K562 (cell line): Measurements from ENCODE around the gene KCNJ14. TPM values are rescaled to one million over a fixed set of nuclear protein-coding genes. Genes with fewer than 3 reads are reported as not detected.

Experiments used
- ARHGAP35 ChIP-seq: fragments of 450-650 bp; IDR thresholded peaks from 2 replicates; pipeline ENCODE4 v1.6.1; 2018; ENCODE audit not compliant: partially characterized antibody
- ARID4B ChIP-seq: sonication (generic); formaldehyde crosslinking; IDR thresholded peaks from 2 replicates; pipeline ENCODE4 v1.8.0; 2022; ENCODE audit warnings: mild to moderate bottlenecking, missing genetic modification reagents
- ATF6 ChIP-seq: sonication (generic); formaldehyde crosslinking; IDR thresholded peaks from 2 replicates; pipeline ENCODE4 v1.4.0; 2020; ENCODE audit warnings: mild to moderate bottlenecking, missing genetic modification reagents
- BRD4 ChIP-seq: fragments of 200-600 bp; sonication (generic); IDR thresholded peaks from 2 replicates; pipeline ENCODE4 v1.6.1; 2017; ENCODE audit warnings: inconsistent platforms
- ELF2 ChIP-seq: fragments of 250-450 bp; sonication (Bioruptor Pico); IDR thresholded peaks from 2 replicates; pipeline ENCODE4 v1.5.0; 2021; ENCODE audit warnings: mild to moderate bottlenecking
- EP400 ChIP-seq: fragments of 450-650 bp; IDR thresholded peaks from 2 replicates; pipeline ENCODE4 v1.6.1; 2017; ENCODE audit warnings: antibody characterized with exemption, mild to moderate bottlenecking, moderate library complexity
- FOXK2 ChIP-seq, 2 experiments: fragments of 450-650 bp; IDR thresholded peaks in 1 of 2; conservative IDR thresholded peaks in 1 of 2; 2 replicates each; pipeline ENCODE4 v1.6.1; 2016; ENCODE audit warnings: low read depth in 2 of 2, mild to moderate bottlenecking in 1 of 2
- GATAD2B ChIP-seq: fragments of 450-650 bp; IDR thresholded peaks from 2 replicates; pipeline ENCODE4 v1.6.1; 2017; ENCODE audit warnings: mild to moderate bottlenecking, borderline replicate concordance
- GTF2A2 ChIP-seq: IDR thresholded peaks from 2 replicates; pipeline ENCODE4 v1.6.1; 2016; ENCODE audit warnings: mild to moderate bottlenecking, missing genetic modification characterization, missing compliant biosample characterization
- KLF13 ChIP-seq: fragments of 450-650 bp; IDR thresholded peaks from 2 replicates; pipeline ENCODE4 v1.6.1; 2016; ENCODE audit warnings: missing genetic modification characterization, low read depth, mild to moderate bottlenecking, missing compliant biosample characterization, moderate library complexity, borderline replicate concordance
- PKNOX1 ChIP-seq: fragments of 450-650 bp; IDR thresholded peaks from 2 replicates; pipeline ENCODE4 v1.6.1; 2016
- POLR2B ChIP-seq: fragments of 450-650 bp; IDR thresholded peaks from 2 replicates; pipeline ENCODE4 v1.6.1; 2018; ENCODE audit warnings: low read depth; ENCODE audit not compliant: partially characterized antibody
- RBM22 ChIP-seq: fragments of 200-400 bp; formaldehyde crosslinking; IDR thresholded peaks from 2 replicates; pipeline ENCODE4 v1.6.1; 2018; ENCODE audit warnings: low read length, low read depth; ENCODE audit not compliant: poor library complexity, severe bottlenecking
- TRIM24 ChIP-seq, 2 experiments: fragments of 450-650 bp; IDR thresholded peaks; 2 replicates each; pipeline ENCODE4 v1.6.1; 2016
- ZEB2 ChIP-seq: fragments of 450-650 bp; IDR thresholded peaks from 2 replicates; pipeline ENCODE4 v1.6.1; 2016
- ZNF12 ChIP-seq: sonication (generic); formaldehyde crosslinking; IDR thresholded peaks from 2 replicates; pipeline ENCODE4 v1.4.0; 2020; ENCODE audit warnings: mild to moderate bottlenecking, missing genetic modification reagents
- ZNF239 ChIP-seq: fragments of 250-450 bp; sonication (Bioruptor Pico); IDR thresholded peaks from 2 replicates; pipeline ENCODE4 v1.4.0; 2020; ENCODE audit warnings: mild to moderate bottlenecking
- ZNF583 ChIP-seq: fragments of 250-450 bp; sonication (Bioruptor Pico); IDR thresholded peaks from 2 replicates; pipeline ENCODE4 v1.4.0; 2020
- ZNF766 ChIP-seq: fragments of 200-800 bp; sonication (Bioruptor generic); conservative IDR thresholded peaks from 2 replicates; pipeline ENCODE4 v1.6.1; 2016; ENCODE audit warnings: missing genetic modification characterization, missing compliant biosample characterization
- polyA plus RNA-seq, 8 experiments: library from polyadenylated mRNA; depleted of rRNA in 4 of 8; stranded (reverse) in 5 of 8; unstranded in 3 of 8; fragments of >200 nt; fragmentation: Nextera tagmentation in 2 of 8; fragmentation: Illumina TruSeq in 1 of 8; extraction: Ambion mirVana in 2 of 8; extraction: Trizol in 1 of 8; gene quantifications; 2 replicates each; pipeline versions ENCODE4 v1.2.1 to v1.2.3, GENCODE V29; 2011 to 2014; ENCODE audit warnings: inconsistent platforms in 1 of 8, missing spikeins in 1 of 8
- total RNA-seq, 7 experiments: library from RNA; depleted of rRNA in 6 of 7; stranded (reverse); fragments of >200 nt in 6 of 7; fragmentation: Illumina TruSeq in 2 of 7; extraction: Trizol in 2 of 7; gene quantifications; 2 replicates each; pipeline versions ENCODE4 v1.2.1 to v1.2.3, GENCODE V29; 2011 to 2021; ENCODE audit warnings: low replicate concordance in 1 of 7
- TF ChIP-seq, protein P1 (sequence below): fragments of 450-650 bp; formaldehyde crosslinking; IDR thresholded peaks from 2 replicates; pipeline ENCODE4 v1.4.0; 2020; ENCODE audit warnings: mild to moderate bottlenecking, moderate library complexity

The KCNJ14 gene
- total and polyA plus RNA-seq, 9 of the 15 experiments (the other 6 are each of a cell fraction or from before 2014, with no cell fraction given): 0.15 to 1.6 (median 0.49) TPM

GRCh38 chr19:48445606-48446481, 9.5 kb upstream of the KCNJ14 start, which contains the start of gene GRWD1 (continued):
- TF ChIP-seq ATF6 (CRISPR knock-in tag): peak; percentile 73; the same call in 1 of the 2 replicates
- peak; percentile 77 for TF ChIP-seq POLR2B
- TF ChIP-seq BRD4: peak; percentile 86; the same call in 1 of the 2 replicates
- TF ChIP-seq TRIM24 (IDR thresholded peaks at IDR 0.05): no peak
- TF ChIP-seq ZNF239: no peak
- TF ChIP-seq ZNF583 (CRISPR knock-in tag): no peak
- 0 out of 2 replicates have a peak, but pooled peaks have one; percentile 66 for TF ChIP-seq ZNF12 (CRISPR knock-in tag)
- no peak for TF ChIP-seq KLF13 (tag)
- peak; percentile 86 for TF ChIP-seq RBM22
- TF ChIP-seq EP400: peak; percentile 97
- no peak for TF ChIP-seq ZEB2
- peak; percentile 77; the same call in 1 of the 2 replicates for TF ChIP-seq ZNF766 (CRISPR knock-in tag)
- TF ChIP-seq ARID4B (CRISPR knock-in tag): peak; percentile 100
- TF ChIP-seq GTF2A2 (tag): no peak
- TF ChIP-seq, protein P1, sequence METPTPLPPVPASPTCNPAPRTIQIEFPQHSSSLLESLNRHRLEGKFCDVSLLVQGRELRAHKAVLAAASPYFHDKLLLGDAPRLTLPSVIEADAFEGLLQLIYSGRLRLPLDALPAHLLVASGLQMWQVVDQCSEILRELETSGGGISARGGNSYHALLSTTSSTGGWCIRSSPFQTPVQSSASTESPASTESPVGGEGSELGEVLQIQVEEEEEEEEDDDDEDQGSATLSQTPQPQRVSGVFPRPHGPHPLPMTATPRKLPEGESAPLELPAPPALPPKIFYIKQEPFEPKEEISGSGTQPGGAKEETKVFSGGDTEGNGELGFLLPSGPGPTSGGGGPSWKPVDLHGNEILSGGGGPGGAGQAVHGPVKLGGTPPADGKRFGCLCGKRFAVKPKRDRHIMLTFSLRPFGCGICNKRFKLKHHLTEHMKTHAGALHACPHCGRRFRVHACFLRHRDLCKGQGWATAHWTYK: 0 out of 2 replicates have a peak, but pooled peaks have one; percentile 16
- peak; percentile 79 to 82 for TF ChIP-seq FOXK2 (conservative IDR thresholded peaks at IDR 0.05 in 1 of 2, IDR thresholded peaks at IDR 0.05 in 1 of 2; ENCODE audit: low read depth in 2 of 2)
- 0 out of 2 replicates have a peak, but pooled peaks have one; percentile 16 for TF ChIP-seq GATAD2B
- peak; percentile 77 for TF ChIP-seq ELF2 (CRISPR knock-in tag)
- TF ChIP-seq PKNOX1: no peak
- TF ChIP-seq ARHGAP35: peak; percentile 89
